GM21423 (cell line): Measurements from ENCODE around the gene CTNNA3.

Experiments used
- ATAC-seq: cut with Tn5 transposase; IDR thresholded peaks from one replicate; pipeline ENCODE4 v1.9.1; 2021; ENCODE audit warnings: mild to moderate bottlenecking, moderate library complexity; ENCODE audit not compliant: unreplicated experiment

Gene CTNNA3

DNA sequence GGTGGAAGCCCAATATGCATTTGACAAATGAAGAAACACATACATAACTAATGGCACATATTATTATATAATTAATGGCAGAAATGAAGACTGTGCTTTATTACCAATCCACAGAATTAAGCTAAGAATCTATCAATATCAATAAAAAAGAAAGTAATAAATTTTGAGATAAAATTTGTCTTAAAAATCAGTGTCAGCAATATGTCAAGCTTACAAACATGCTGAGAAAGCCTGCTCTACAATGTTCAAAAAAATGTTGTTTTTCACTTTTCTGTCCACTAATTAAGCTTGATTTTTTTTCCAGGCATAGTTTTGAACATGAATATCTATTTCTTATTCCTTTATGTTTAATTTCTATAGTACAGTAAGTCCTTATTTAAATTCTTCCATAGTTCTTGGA, 1491.2 kb downstream of the CTNNA3 start:
- no peak for ATAC-seq

- ATAC-seq, result no peak
Measured at GRCh38 chr10:66202101-66202500, 1493.9 kb downstream of the CTNNA3 start.

DNA sequence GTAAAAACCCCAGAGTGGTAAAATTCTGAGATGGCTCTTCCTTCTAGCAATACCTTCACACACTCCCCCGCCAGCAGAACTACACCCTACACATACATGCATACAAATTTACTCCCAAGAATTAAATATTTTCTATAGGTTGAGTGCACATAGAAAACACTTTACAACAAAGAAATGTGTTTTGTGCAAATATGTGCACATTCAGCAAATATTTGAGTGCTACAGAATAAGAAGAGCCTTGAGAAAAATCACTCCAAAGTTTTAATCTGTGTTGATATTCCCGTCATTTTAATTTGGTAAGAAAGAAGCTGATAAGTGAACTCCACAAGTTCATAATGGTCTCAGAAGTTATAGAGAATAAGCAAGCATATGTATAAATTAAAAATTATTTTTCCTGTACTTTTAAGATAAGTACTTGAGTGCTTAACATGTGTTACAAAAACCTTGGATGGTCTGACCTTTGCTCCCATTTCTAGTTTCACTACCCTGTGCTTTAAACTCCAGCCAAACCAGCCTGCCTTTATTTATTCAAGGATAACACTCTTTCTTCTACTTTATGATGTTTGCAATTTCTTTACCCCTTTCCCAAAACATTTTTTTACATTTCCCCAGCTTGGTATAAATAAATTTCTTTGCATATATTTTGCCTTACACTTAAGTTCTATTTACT, 1503.7 kb downstream of the CTNNA3 start:
- no peak for ATAC-seq

DNA sequence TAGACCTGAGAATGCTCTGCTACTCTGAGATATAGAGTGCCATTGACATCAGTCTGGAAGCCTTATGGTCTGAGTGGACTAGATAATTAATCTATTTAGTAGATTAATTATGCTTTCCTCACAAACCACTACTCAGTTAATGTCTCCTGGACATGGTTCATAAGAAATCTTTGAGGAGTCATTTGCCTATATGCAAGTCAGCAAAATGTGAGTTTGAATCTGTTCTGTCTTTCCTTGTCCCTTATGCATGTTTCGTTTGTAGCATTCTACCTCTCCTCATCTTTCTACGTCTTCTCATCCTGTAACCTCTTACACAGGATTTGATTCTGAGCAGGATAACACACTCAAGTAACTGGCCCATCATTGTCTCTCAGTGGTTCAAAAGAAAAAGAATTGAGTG, 1505.6 kb downstream of the CTNNA3 start:
- ATAC-seq, result no peak

- no peak for ATAC-seq
Measured at GRCh38 chr10:66189271-66189670, 1506.7 kb downstream of the CTNNA3 start.

DNA sequence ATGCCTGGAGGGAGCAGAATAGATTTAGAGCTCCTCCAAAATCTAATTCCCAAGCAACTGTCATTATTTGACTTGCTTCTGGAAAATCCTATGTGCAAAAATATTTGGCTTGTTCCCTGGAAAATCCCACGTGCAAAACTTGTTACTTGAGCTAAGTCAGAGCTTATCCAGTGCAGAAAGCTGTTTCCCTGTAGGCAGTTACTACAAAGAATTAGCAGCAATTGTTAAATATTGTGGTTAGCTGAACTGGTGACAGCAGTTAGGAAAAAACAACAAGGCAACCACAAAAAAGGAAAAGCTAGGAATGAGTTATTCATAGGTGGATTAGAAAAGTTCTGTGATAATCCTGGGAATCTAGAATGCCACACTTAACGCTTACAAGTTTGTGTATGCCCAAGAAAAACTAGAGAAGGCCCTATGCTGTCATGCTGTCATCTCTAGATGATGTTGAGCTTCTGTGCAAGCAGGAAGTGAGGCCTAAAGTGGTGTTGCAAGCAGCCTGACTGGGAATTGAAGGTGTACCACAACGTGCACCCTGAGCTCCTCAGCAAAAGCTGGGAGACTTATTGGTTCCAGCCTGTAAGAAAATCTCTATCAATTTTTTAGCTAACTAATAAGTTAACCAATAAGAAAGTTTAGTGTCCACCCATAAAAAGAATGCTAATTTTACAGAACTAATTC, 1508.8 kb downstream of the CTNNA3 start:
- ATAC-seq, result no peak

DNA sequence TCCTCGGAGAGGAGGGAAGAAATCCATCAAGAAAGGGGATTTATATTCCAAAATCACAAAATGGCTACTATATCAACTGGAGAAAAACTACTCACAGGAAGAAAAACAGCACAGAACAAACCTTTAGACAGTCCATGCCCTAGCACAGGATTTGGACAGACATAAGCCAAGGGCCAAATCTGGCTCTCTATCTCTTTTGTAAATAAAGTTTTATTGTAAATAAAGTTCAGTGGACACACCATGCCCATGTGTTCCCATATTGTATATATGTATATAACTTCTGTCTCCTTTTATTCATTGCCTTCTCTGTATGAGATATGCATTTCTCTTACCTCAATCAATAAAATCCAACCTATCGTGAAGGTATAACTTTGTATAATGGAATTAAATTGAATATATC, 1513.0 kb downstream of the CTNNA3 start:
- no peak for ATAC-seq

DNA sequence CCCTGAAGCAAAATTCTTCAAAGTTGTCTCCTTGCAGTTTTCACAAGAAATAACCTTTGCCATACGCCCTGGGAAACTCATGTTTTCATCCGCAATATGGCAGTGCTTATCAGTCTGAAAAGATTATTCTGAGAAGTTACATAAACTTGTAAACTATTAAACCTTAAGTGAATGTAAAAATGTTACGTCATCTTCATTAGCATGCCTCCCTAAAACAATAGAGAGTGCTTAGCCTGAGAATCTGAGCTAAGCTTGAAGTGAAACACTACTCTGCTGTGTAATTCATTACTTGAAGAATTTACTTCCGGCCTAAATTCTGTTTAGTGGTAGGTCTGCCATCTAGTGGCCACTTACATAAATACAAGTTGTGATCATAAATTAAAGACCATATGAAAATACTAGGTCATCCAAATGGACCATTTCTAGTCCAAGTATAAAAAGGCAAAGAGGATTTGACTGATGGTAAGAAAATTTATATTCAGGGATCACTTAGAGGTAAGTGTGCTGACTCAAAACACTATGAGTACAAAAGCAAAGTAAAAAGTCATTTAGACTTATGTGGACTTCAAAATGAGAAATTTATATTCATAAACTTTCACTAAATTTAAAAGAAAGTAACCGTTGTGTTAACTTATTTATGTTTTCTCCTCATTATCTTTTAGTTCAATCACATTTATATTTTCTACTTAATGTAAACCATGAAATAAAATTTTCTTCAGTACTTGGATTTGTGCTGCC, 1515.2 kb downstream of the CTNNA3 start:
- ATAC-seq, result peak; percentile 88

- ATAC-seq, result no peak
Measured at GRCh38 chr10:66180021-66180420, 1516.0 kb downstream of the CTNNA3 start.

- no peak for ATAC-seq
Measured at GRCh38 chr10:66176772-66177171, 1519.2 kb downstream of the CTNNA3 start.

GRCh38 chr10:66167816-66168215, 1528.2 kb downstream of the CTNNA3 start:
- ATAC-seq, result no peak

DNA sequence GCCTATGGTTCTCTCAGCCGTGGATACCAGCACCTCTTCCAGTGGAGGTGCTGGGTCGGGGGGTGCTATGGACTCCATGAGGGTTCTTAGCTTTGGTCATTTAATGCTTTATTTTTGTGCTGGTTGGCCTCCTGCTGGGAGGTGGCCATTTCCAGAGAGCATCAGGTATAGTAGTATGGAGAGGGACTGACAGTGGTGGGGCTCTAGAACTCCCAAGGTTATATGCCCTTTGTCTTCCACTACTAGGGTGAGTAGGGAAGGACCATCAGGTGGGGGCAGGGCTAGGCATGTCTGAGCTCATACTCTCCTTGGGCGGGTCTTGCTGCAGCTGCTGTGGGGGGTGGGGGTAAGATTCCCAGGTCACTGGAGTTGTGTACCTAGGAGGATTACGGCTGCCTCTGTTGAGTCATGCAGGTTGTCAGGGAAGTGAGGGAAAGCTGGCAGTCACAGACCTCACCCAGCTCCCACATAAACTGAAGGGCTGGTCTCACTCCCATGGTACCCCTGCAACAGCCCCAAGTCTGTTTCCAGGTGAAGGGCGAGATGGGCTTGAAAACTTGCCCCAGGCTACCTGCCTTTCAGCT, 1533.3 kb downstream of the CTNNA3 start:
- ATAC-seq, result no peak

GRCh38 chr10:66151346-66151745, 1544.6 kb downstream of the CTNNA3 start:
- no peak for ATAC-seq

- no peak for ATAC-seq
Measured at GRCh38 chr10:66148312-66148711, 1547.7 kb downstream of the CTNNA3 start.

DNA sequence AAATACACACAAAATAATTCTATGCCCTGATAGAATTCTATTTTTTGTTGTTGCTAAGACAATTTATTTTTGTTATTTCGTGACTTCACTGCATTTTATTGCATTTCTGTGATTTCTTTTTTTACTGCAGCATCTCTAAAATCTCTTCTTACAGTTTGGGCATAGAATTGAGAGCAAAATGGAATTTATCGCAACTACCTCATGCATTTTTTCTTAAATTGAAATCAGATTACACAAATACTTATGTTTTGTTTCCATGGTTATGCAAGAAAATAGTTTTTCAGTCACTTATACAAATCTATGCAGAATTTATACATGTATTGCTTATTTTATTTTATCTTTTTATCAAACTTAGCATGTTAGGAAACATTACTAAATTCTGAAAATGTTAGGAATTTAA, 1552.0 kb downstream of the CTNNA3 start:
- no peak for ATAC-seq

DNA sequence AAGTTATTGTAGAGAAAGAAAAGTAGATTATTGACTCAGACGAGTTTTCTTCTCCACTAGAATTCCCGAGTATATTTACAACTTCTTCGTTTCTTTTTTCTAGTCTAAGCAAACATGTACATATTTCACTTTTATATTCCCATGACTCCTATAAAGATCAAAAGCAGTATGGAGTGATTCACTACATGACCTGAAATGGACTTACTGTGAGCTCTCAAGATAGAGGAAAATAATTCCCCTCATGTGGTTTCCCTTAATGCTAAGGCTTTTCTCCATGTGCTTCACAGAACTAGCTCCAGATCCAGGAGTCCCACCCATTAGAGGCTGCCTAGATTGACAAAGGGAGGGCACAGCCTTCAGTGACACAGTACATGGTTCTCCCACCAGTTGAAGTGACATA, 1593.2 kb downstream of the CTNNA3 start:
- ATAC-seq, result no peak

- ATAC-seq, result no peak
Measured at GRCh38 chr10:66098595-66099480, 1597.2 kb downstream of the CTNNA3 start.

GRCh38 chr10:66095610-66096009, 1600.4 kb downstream of the CTNNA3 start:
- no peak for ATAC-seq

DNA sequence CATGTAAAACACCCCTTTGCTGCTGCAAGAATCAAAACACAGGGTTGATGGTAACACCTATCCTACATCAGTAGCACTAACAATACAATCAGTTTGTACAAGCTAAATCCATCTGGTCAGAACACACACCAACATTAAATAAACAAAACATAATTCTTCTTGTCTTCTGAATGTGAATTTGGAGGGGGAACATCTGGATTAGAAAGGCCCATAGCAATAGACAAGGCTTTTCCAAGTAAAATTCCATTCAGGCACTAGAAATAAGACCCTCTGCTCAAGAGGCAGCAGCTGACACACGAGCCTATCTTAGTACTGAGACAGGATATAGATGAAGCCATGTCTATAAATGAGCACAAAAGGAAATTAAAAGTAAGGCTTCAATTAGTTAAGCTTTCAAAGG, 1610.1 kb downstream of the CTNNA3 start:
- ATAC-seq, result no peak

GRCh38 chr10:66071907-66072306, 1624.1 kb downstream of the CTNNA3 start:
- ATAC-seq, result no peak

DNA sequence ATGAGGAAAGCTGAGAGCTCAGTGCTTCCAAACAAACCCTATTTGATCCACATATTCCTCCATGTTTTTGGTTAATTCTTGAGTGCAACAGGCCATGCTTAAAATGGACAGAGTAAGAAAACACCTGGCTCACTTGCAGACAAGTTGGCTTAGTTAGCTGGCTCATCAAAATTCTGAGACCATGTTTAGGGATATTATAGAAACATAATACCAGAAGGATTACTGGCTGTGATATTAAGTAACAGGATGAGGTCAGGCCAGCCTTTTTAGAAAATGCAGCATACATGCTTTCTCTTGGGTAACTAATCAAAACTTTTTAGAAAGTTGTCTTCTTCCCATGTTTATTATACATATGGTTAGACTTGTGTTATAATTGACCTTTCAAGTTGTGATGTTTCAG, 1637.4 kb downstream of the CTNNA3 start:
- ATAC-seq, result no peak
